Stomach smooth muscle (tissue), 2 donors: ENCODE results near the gene ASF1B.
A peak's percentile ranks its signal among the peaks of the same experiment; 100 is the strongest.
"Not testable (repeated sequence)": the region's sequence is repeated elsewhere in the genome, so short reads cannot be mapped to it uniquely, and the experiment has no call there.

Experiments
- H3K27ac ChIP-seq: one replicate; pipeline ENCODE4 v1.7.0; 2013; ENCODE audit warnings: mild to moderate bottlenecking, low read length, inconsistent platforms
- H3K27me3 ChIP-seq, 2 donors: one replicate each; pipeline ENCODE4 v1.7.0; 2013; ENCODE audit warnings: low read length in 2 of 2; ENCODE audit not compliant: insufficient read depth in 2 of 2, control insufficient read depth in 1 of 2
- H3K36me3 ChIP-seq, 2 donors: one replicate each; pipeline ENCODE4 v1.7.0; 2013; ENCODE audit warnings: low read length in 2 of 2; ENCODE audit not compliant: control insufficient read depth in 2 of 2, insufficient read depth in 2 of 2
- H3K4me1 ChIP-seq: one replicate; pipeline ENCODE4 v1.7.0; 2013; ENCODE audit warnings: low read length; ENCODE audit not compliant: control insufficient read depth, insufficient read depth
- H3K4me3 ChIP-seq, 2 donors: one replicate each; pipeline ENCODE4 v1.7.0; 2013; ENCODE audit warnings: low read length in 2 of 2
- H3K9ac ChIP-seq, 2 donors: one replicate each; pipeline ENCODE4 v1.7.0; 2013; ENCODE audit warnings: low read length in 2 of 2, mild to moderate bottlenecking in 1 of 2
- H3K9me3 ChIP-seq, 2 donors: one replicate each; pipeline ENCODE4 v1.7.0; 2013; ENCODE audit warnings: low read length in 2 of 2; ENCODE audit not compliant: control insufficient read depth in 2 of 2
- donor health status: healthy.
- donor health status: Pancreatic carcinoma.

ASF1B gene

DNA sequence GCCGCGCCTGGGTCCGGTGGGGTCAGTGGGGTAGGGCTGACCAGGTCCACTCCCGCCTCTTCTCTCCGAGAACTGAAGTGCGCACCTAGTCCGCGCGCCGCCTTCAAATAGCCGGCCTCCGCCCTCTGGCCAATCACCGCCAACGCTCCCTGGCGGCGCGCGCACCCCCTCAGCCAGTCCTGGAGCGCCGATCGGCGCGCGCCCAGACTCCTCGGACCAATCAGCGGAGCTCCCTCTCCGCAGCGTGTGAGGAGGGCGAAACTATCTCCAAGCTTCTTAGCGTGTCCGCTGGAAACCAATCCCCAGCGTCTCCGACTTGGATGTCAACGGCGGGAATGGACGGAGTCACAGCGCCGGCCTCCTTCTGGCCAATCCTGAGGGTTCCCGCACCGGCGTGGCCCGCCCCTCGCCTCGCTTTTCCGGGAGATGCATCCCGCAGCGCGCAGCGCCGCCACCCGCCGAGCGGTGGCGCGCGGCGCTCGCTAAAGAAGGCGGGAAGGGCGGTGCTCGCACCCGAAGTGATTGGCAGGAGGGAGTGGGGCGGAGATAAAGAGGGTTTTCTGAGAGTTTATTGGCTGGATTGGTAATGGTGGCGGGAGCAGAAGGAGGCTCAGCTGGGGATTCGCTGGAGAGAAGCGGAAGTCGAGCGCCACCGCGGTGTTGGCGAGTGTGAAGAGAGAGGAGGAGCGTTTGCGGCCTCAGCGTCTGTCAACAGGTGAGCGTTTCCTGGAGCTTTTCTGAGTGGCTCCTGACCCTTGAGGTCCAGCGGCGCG lies at the start of gene ASF1B:
TSS of gene ASF1B (minus strand) at position 81 of the 773 bp plus-strand sequence. CDS start 133 bp downstream, outside the sequence.
- H3K9me3 ChIP-seq, result no peaks in the 10 kb centered on the region
- H3K27me3 ChIP-seq, result no peaks in the 10 kb centered on the region
- H3K9ac ChIP-seq, result peak within 1 kb of the TSS; percentile 72 to 76
- peaks cover 26% of the 10 kb centered on the region for H3K4me1 ChIP-seq
- H3K36me3 ChIP-seq, result no peaks in the 10 kb centered on the region
- peak within 1 kb of the TSS; percentile 87 for H3K27ac ChIP-seq
- peak within 1 kb of the TSS; percentile 65 to 78 for H3K4me3 ChIP-seq

DNA sequence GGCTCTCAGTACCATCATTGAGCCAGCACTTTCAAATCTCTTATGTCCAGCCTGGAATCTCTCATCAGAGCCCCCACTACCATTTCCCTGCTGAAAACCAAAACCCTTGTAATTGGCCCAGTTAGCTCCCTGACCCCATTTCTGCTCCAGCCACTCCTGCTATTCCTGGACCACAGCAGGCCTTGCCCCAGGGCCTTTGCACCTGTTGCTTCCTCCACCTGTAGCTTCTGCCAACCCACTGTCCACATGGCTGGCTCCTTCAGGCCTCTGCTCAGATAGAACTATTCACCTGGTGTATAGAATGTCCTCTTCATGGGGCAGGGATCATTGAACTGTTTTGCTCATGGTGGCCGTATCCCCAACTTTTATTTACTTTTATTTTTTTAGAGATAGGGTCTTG lies 49.3 kb upstream of the ASF1B start:
- H3K27me3 ChIP-seq, H3K27ac ChIP-seq, H3K9me3 ChIP-seq, H3K36me3 ChIP-seq, H3K4me1 ChIP-seq, H3K9ac ChIP-seq, H3K4me3 ChIP-seq: not testable (repeated sequence)

- Histone ChIP-seq H3K27me3 (no peaks in the 10 kb centered on the region), H3K9ac (no peak overlapping the region), H3K36me3 (no peaks in the 10 kb centered on the region), H3K4me3 (no peak overlapping the region), H3K4me1 (no peaks in the 10 kb centered on the region), H3K27ac (no peak overlapping the region), H3K9me3 (no peaks in the 10 kb centered on the region)
These were observed 48.8 kb upstream of the ASF1B start for GRCh38 chr19:14185158-14185557.

- no peak overlapping the region for H3K27ac ChIP-seq
These were observed 47.5 kb upstream of the ASF1B start for GRCh38 chr19:14183741-14184350.

DNA sequence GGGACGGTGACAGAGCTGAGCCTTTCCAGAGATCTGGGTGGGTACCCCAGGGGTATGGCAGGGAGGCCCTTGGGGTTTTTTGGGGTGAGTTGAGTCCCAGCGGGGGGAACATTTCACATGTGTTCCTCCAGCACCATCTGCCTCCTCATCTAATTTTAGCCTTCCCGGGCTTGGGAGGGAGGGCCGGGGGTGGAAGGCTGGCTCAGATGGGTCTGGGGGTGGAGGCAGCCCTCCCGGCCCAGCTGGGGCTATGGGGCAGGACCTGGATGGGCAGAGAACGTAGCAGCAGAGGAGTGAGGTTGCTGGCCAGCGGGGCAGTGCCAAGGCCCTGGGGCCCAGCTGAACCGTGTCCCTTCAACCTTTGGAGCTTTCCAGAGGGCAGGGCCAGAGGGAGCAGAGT lies 46.1 kb upstream of the ASF1B start:
- H3K9ac ChIP-seq, result no peak overlapping the region
- no peak overlapping the region for H3K4me3 ChIP-seq
- no peaks in the 10 kb centered on the region for H3K9me3 ChIP-seq

More at GRCh38 chr19:14183741-14184350, 47.5 kb upstream of the ASF1B start:
- Histone ChIP-seq H3K27me3 (no peaks in the 10 kb centered on the region), H3K4me3 (no peak overlapping the region), H3K9ac (no peak overlapping the region), H3K36me3 (peaks cover 0 to 2% of the 10 kb centered on the region in 2 donors), H3K9me3 (no peaks in the 10 kb centered on the region), H3K4me1 (no peaks in the 10 kb centered on the region)

GRCh38 chr19:14181906-14182305 lies 45.5 kb upstream of the ASF1B start:
- Histone ChIP-seq H3K9ac (no peak overlapping the region), H3K27ac (no peak overlapping the region), H3K4me3 (no peak overlapping the region), H3K9me3 (no peaks in the 10 kb centered on the region), H3K4me1 (no peaks in the 10 kb centered on the region), H3K36me3 (peaks cover 0 to 9% of the 10 kb centered on the region in 2 donors), H3K27me3 (no peaks in the 10 kb centered on the region)

More for the DNA sequence above, 46.1 kb upstream of the ASF1B start:
- H3K4me1 ChIP-seq, result no peaks in the 10 kb centered on the region
- no peaks in the 10 kb centered on the region for H3K27me3 ChIP-seq
- H3K36me3 ChIP-seq, result peaks cover 0 to 4% of the 10 kb centered on the region in 2 donors
- no peak overlapping the region for H3K27ac ChIP-seq

DNA sequence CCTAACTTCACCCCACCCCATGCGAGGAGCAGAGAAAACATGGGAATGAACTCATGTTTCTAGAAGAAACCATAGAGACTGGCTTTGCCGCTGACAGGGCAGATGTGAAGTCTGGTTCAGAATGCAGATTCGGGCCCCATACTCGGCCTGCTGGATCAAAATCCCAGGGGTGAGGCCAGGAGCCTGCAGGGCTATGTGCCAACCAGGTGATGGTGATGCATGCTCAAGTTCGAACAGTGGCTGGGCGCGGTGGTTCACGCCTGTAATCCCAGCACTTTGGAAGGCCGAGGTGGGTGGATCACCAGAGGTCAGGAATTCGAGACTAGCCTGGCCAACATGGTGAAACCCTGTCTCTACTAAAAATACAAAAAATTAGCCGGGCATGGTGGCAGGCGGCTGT lies 44.8 kb upstream of the ASF1B start:
- peaks cover 0 to 10% of the 10 kb centered on the region in 2 donors for H3K36me3 ChIP-seq
- not testable (repeated sequence) for H3K4me3 ChIP-seq, H3K27me3 ChIP-seq, H3K9ac ChIP-seq, H3K27ac ChIP-seq, H3K9me3 ChIP-seq, H3K4me1 ChIP-seq

DNA sequence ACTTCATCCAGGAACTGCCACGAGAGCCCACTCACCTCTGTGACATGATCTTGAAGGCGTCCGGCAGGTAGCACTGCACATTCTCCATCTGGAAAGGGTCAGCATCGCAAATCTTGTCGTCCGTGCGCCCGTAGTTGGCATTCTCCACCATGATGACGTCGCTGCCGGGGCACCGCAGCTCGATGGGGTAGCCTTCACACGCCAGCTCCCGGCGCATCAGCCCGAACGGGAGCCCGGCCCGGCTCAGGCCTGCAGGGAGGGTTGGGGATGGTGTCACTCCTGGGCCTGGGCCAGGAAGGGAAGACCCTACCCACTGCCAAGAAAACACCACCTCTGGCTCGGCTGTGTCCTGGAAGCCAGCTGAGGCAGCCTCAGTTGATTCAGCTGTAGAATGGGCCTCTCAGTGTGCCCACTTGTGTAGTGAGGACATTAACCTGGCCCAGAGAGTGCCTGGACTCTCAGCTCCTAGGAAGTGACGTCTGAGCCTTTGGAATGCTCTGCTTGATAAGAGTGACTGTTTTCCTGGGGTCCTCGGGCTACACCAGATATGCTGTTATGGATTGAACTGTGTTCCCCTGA lies 41.2 kb upstream of the ASF1B start:
- H3K4me3 ChIP-seq, result no peak overlapping the region
- no peaks in the 10 kb centered on the region for H3K9me3 ChIP-seq
- H3K27me3 ChIP-seq, result no peaks in the 10 kb centered on the region
- H3K4me1 ChIP-seq, result no peaks in the 10 kb centered on the region
- no peak overlapping the region for H3K9ac ChIP-seq
- H3K27ac ChIP-seq, result no peak overlapping the region
- peaks cover 9 to 21% of the 10 kb centered on the region in 2 donors for H3K36me3 ChIP-seq

DNA sequence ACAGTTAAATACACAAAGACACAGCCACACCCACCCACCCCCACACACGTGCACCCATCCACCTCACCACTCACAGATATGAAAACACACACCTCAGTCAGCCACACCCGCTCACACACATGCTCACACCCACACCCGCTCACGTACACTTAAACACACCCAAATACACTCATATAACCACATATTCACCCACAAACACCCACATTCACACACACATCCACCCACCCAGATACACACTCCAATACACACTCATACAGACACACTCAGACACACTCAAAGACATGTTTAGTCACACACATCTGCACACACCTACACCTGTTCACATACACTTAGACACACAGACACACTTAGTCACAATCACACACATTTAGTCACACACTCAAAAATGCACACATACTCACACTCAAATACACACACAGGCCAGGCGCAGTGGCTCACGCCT lies 39.0 kb upstream of the ASF1B start:
- H3K27me3 ChIP-seq, result no peaks in the 10 kb centered on the region
- H3K36me3 ChIP-seq, result peaks cover 22 to 34% of the 10 kb centered on the region in 2 donors
- no peak overlapping the region for H3K9ac ChIP-seq
- no peak overlapping the region for H3K27ac ChIP-seq
- H3K4me1 ChIP-seq, result no peaks in the 10 kb centered on the region
- H3K9me3 ChIP-seq, result no peaks in the 10 kb centered on the region
- no peak overlapping the region for H3K4me3 ChIP-seq

- H3K36me3 ChIP-seq, result peaks cover 27 to 38% of the 10 kb centered on the region in 2 donors
- H3K27ac ChIP-seq, result no peak overlapping the region
- no peak overlapping the region for H3K4me3 ChIP-seq
- H3K27me3 ChIP-seq, result no peaks in the 10 kb centered on the region
- no peaks in the 10 kb centered on the region for H3K9me3 ChIP-seq
- no peaks in the 10 kb centered on the region for H3K4me1 ChIP-seq
- no peak overlapping the region for H3K9ac ChIP-seq
These were observed 38.5 kb upstream of the ASF1B start for GRCh38 chr19:14174883-14175282.
